ENCODE data around the gene HBA2.

Gene HBA2

GRCh38 chr16:166375-167121, 6.1 kb upstream of the HBA2 start:
- no peak for ATAC-seq
- TF ChIP-seq ZNF8 (CRISPR knock-in tag; IDR thresholded peaks at IDR 0.05) (no peak), OSR1 (CRISPR knock-in tag; IDR thresholded peaks at IDR 0.05) (no peak), TSHZ2 (CRISPR knock-in tag; IDR thresholded peaks at IDR 0.05) (no peak), POU6F1 (CRISPR knock-in tag; IDR thresholded peaks at IDR 0.05; ENCODE audit: borderline replicate concordance, low read depth) (no peak), GLIS3 (CRISPR knock-in tag; IDR thresholded peaks at IDR 0.05) (no peak), TOX (CRISPR knock-in tag; IDR thresholded peaks at IDR 0.05; ENCODE audit: borderline replicate concordance) (no peak), ZFP3 (CRISPR knock-in tag; IDR thresholded peaks at IDR 0.05) (no peak), ZNF565 (CRISPR knock-in tag; conservative IDR thresholded peaks at IDR 0.05; ENCODE audit: low read depth) (no peak), ISL1 (CRISPR knock-in tag; IDR thresholded peaks at IDR 0.05) (no peak), ZNF70 (CRISPR knock-in tag; IDR thresholded peaks at IDR 0.05) (no peak)
- TF ChIP-seq, protein P1, sequence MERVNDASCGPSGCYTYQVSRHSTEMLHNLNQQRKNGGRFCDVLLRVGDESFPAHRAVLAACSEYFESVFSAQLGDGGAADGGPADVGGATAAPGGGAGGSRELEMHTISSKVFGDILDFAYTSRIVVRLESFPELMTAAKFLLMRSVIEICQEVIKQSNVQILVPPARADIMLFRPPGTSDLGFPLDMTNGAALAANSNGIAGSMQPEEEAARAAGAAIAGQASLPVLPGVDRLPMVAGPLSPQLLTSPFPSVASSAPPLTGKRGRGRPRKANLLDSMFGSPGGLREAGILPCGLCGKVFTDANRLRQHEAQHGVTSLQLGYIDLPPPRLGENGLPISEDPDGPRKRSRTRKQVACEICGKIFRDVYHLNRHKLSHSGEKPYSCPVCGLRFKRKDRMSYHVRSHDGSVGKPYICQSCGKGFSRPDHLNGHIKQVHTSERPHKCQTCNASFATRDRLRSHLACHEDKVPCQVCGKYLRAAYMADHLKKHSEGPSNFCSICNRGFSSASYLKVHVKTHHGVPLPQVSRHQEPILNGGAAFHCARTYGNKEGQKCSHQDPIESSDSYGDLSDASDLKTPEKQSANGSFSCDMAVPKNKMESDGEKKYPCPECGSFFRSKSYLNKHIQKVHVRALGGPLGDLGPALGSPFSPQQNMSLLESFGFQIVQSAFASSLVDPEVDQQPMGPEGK (CRISPR knock-in tag; IDR thresholded peaks at IDR 0.05; ENCODE audit: borderline replicate concordance) = no peak
- TF ChIP-seq, protein P2, sequence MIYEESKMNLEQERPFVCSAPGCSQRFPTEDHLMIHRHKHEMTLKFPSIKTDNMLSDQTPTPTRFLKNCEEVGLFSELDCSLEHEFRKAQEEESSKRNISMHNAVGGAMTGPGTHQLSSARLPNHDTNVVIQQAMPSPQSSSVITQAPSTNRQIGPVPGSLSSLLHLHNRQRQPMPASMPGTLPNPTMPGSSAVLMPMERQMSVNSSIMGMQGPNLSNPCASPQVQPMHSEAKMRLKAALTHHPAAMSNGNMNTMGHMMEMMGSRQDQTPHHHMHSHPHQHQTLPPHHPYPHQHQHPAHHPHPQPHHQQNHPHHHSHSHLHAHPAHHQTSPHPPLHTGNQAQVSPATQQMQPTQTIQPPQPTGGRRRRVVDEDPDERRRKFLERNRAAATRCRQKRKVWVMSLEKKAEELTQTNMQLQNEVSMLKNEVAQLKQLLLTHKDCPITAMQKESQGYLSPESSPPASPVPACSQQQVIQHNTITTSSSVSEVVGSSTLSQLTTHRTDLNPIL (CRISPR knock-in tag; IDR thresholded peaks at IDR 0.05; ENCODE audit: low read depth) = no peak

GRCh38 chr16:167122-167690, 5.5 kb upstream of the HBA2 start:
- TF ChIP-seq TSHZ2 (CRISPR knock-in tag; IDR thresholded peaks at IDR 0.05) (no peak), ZC3H10 (CRISPR knock-in tag; IDR thresholded peaks at IDR 0.05) (no peak), TCF4 (CRISPR knock-in tag; IDR thresholded peaks at IDR 0.05; ENCODE audit: borderline replicate concordance) (no peak), ZNF565 (CRISPR knock-in tag; conservative IDR thresholded peaks at IDR 0.05; ENCODE audit: low read depth) (no peak), SNAI2 (CRISPR knock-in tag; IDR thresholded peaks at IDR 0.05) (no peak), ZFP3 (CRISPR knock-in tag; IDR thresholded peaks at IDR 0.05) (no peak), ZNF70 (CRISPR knock-in tag; IDR thresholded peaks at IDR 0.05) (no peak), ZFP30 (CRISPR knock-in tag; IDR thresholded peaks at IDR 0.05) (no peak), PPARA (CRISPR knock-in tag; IDR thresholded peaks at IDR 0.05; ENCODE audit: borderline replicate concordance) (no peak), ESRRG (CRISPR knock-in tag; IDR thresholded peaks at IDR 0.05) (no peak), ZNF8 (CRISPR knock-in tag; IDR thresholded peaks at IDR 0.05) (no peak), ISL1 (CRISPR knock-in tag; IDR thresholded peaks at IDR 0.05) (no peak), BACH2 (CRISPR knock-in tag; IDR thresholded peaks at IDR 0.05; ENCODE audit: borderline replicate concordance) (no peak), RARB (CRISPR knock-in tag; IDR thresholded peaks at IDR 0.05) (no peak)
- TF ChIP-seq, protein P3, sequence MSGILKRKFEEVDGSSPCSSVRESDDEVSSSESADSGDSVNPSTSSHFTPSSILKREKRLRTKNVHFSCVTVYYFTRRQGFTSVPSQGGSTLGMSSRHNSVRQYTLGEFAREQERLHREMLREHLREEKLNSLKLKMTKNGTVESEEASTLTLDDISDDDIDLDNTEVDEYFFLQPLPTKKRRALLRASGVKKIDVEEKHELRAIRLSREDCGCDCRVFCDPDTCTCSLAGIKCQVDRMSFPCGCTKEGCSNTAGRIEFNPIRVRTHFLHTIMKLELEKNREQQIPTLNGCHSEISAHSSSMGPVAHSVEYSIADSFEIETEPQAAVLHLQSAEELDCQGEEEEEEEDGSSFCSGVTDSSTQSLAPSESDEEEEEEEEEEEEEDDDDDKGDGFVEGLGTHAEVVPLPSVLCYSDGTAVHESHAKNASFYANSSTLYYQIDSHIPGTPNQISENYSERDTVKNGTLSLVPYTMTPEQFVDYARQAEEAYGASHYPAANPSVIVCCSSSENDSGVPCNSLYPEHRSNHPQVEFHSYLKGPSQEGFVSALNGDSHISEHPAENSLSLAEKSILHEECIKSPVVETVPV (CRISPR knock-in tag; IDR thresholded peaks at IDR 0.05) = no peak
- TF ChIP-seq, protein P1 (CRISPR knock-in tag; IDR thresholded peaks at IDR 0.05; ENCODE audit: borderline replicate concordance) = no peak
- ATAC-seq = no peak

All from SK-N-SH treated with all-trans-retinoic acid at 6 μM for 48 hours (cell line).